HG03354 (cell line): ENCODE results near the gene DERA.
"Not testable (repeated sequence)": the region's sequence is repeated elsewhere in the genome, so short reads cannot be mapped to it uniquely, and the experiment has no call there.

ENCODE experiments used
- ATAC-seq: cut with Tn5 transposase; IDR thresholded peaks from one replicate; pipeline ENCODE4 v1.9.1; 2021; ENCODE audit warnings: mild to moderate bottlenecking; ENCODE audit not compliant: unreplicated experiment, poor library complexity, severe bottlenecking

DERA gene

GRCh38 chr12:15956413-15957185 lies 45.5 kb downstream of the DERA start:
- ATAC-seq = no peak

DNA sequence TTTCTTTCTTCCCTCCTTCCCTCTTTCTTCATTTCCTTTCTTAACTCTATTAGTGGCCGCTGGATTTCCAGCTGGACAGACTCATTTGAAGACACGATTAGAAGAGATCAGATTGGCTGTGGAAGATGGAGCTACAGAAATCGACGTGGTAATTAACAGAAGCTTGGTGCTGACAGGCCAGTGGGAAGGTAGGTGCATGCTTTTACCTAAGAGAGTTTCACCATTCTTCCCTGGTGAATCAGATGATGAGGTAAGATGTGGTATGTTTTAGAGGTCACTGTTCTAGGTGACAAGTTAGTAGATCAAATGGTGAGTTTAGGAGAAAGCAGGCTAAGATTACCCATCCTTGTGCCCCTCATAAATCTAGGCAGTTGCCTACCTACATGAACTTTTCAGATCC lies 51.6 kb downstream of the DERA start:
- ATAC-seq = no peak

DNA sequence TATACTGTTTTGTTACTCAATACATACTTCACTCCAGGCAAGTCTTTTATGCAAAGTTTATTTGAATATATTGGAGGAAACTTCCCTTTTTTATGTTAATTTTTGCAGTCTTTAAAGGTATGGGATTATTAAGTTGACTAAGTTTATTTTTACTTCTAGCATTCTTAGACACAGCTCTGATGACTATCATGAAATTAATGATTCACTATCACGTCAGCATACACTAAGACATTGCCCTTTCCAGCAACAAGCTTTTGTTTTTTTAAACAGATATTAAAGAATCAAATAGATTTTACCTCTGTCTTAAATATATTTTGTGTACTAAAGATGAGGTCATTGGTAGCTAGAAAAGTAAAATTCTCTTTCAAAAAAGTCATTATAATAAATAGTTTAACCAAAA lies 52.1 kb downstream of the DERA start:
- no peak for ATAC-seq

- no peak for ATAC-seq
These were observed 55.3 kb downstream of the DERA start for GRCh38 chr12:15966426-15966825.

GRCh38 chr12:15967053-15967452 lies 55.9 kb downstream of the DERA start:
- ATAC-seq = not testable (repeated sequence)

DNA sequence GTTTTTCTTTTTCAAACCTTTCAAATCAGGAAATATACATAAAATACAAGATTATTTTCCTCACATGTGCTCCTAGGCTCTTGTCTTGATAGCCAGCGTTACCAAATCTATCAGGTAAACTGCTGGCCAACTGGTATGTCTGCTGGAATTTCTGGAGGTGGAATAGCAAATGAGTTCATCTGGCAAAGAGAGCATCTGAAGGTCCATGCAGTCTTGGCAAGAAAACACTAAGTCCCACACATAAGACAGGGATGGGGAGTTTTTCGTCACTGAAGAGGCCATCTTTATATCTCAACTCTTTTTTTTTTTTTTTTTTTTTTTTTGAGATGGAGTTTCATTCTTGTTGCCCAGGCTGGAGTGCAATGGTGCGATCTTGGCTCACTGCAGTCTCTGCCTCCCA lies 60.1 kb downstream of the DERA start:
- no peak for ATAC-seq

DNA sequence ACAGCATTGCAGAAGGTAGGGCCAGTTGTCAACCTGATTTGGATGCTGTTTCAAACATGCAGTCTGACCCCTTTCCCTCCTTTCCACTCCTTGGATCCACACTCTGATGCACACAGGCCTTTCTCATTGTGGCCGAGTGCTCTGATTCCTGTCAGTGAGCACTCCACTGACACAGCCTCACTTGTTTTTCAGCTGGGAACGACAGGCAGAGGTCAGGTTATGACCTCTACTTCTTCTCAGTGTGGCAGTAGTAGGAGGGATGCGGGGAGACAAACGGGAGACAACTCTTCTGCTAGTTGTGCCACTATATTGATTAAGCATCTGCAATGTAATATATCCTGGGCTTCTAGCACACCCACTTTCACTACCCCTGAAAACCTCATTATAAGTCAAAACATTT lies 61.8 kb downstream of the DERA start:
- no peak for ATAC-seq

DNA sequence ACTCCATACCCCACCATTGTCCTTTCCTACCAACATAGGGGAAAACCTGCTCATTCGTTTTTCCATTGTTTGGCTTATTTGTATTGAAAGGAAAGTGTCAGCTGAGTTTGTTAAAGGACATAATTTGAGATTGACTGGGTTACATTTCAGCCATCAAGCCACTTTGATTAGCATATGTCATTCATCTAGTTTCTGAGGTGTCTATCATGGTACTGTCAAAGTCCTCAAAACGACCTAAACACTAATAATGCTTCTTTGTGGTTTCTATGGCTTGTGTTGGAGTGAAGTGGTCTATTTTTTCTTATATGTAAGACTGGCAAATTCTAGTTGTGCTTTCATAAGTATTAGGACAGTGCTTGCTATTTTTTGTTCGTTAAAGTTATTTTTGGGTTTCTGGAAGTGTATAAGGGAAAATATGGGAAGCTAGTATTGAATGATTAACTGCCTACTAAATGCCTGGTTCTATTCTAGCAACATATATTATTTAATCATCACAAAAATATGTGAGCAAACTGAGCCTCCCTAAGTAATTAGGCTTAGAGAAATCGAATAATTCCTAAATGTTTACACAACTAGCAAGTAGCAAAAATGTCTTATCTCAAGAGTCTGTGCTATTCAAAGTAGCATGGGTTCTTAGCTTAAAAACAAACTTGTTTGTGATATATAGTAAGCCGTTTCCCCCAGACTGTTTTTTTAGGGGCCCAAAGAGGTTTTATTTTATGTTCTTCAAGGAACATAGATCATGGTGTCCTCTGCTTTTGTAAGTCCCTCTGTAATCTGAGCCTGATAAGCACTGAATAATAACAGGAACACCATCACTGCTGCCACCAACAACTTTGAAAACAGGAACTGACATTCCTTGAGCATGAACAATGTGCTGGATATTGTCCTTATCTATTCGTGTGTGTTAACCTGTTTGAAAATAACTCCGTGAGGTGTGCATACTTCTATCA lies 67.1 kb downstream of the DERA start:
- no peak for ATAC-seq

- peak; percentile 83 for ATAC-seq
These were observed 68.3 kb downstream of the DERA start for GRCh38 chr12:15979096-15980092.

- no peak for ATAC-seq
These were observed 70.9 kb downstream of the DERA start for GRCh38 chr12:15982071-15982470.

GRCh38 chr12:15982471-15982870 lies 71.3 kb downstream of the DERA start:
- ATAC-seq = no peak

GRCh38 chr12:15982921-15983320 lies 71.8 kb downstream of the DERA start:
- no peak for ATAC-seq

GRCh38 chr12:15984097-15984800 lies 73.1 kb downstream of the DERA start:
- ATAC-seq = no peak

DNA sequence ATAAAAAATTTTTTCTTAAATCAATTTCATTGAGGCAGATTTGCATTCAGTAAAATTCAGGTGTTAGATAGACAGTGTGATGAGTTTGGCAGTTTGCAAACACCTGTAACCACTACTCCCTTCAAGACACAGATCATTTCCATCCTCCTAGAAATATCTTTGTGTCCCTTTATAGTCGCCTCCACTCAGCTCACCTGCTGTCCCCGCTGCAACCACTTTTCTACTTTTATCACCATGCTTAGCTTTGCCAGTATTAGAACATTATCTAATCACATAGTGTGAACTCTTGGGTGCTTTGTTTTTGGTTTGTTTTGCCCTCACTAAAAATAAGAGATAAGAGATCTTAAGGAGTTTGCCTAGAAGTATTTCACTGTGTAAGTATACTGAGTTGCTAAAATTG lies 73.8 kb downstream of the DERA start:
- ATAC-seq = no peak

GRCh38 chr12:15987696-15988095 lies 76.6 kb downstream of the DERA start:
- ATAC-seq = no peak

DNA sequence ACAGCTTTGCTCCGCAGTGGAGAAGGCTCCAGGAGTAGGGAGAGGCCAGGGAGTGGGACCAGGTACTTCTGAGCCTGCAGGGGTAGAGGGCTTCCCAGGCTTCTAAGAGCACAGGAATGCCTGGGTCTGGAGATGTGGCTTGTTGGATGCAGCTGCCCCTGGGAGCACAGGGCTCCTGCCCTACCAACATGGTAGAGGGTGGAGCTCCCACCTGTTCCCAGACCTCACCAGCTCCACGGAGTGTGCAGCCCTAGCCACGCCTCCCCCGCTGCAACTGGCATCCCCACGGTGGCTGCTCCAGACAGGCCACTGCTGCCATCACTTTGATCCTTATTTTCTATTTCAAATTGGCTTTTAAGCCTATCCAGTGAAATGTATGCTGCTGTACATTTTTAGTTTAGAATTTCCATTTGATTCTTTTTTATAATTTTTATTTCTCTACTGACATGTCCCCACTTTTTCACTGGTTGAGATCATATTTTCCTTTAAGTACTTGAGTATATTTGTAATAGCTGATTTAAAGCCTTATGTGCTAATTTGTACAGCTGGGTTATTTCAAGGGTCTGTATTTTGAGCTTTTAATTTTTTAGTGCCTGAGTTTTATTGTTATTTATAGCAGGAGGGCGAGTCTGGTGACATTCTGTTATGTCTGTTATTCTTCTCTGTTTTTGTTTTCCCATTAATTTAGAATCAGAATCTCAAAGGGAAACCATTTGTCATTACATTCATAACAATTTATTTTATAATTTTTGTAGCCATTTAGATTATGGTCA lies 78.0 kb downstream of the DERA start:
- no peak for ATAC-seq

DNA sequence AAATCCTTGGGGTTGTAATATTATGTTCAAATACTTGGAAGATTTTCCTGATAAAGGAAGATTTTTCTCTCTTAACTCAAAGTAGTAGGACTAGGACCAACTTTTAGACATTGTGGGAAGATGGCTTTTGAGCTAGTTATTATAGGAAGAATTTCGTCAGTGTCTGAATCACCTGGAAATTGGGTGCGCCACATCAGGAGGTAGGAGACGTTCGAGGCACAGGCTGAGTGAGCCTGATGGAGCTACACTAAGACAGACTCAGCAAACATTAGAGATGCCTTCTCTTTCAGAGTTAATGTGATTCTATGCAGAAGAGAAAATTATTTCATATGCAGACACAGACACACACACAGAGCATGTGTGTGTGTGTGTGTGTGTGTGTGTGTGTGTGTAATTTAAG lies 84.7 kb downstream of the DERA start:
- no peak for ATAC-seq

DNA sequence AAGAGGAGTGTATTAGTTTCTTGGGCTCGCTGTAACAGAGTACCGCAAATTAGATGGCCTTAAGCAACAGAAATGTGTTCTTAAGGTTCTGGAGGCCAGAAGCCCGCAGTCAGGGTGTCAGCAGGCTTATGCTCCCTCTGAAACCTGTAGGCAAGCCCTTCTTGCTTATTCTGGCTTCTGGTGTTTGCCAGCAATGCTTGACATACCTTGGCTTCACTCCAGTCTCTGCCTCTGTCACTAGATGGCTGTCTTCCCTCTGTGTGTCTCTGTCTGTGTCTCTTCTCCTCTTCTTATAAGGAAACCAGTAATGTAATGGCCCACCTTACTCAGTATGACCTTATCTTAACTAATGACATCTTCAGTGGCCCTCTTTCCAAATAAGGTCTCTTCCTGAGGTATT lies 85.1 kb downstream of the DERA start:
- ATAC-seq = no peak
